H1 (cell line): ENCODE data around the gene INTS6. TPM values are rescaled to one million over a fixed set of nuclear protein-coding genes. Genes with fewer than 3 reads are reported as not detected.

Experiments used
- CTCF ChIA-PET: fragments of 300-600 bp; sonication (Branson Sonifier 250); formaldehyde crosslinking; loops from one replicate; lab custom pipeline; 2021; ENCODE audit not compliant: partially characterized antibody; lab: Charles Lee
- POLR2A ChIA-PET: fragments of 300-600 bp; sonication (Branson Sonifier 250); formaldehyde crosslinking; loops from one replicate; lab custom pipeline; 2021; ENCODE audit warnings: inconsistent platforms; ENCODE audit not compliant: partially characterized antibody; lab: Charles Lee
- DNase-seq, 2 experiments: peaks; one replicate each; pipeline versions ENCODE4 v3.0.0 to v3.0.0-alpha.2; 2010 to 2022; ENCODE audit warnings: low spot score in 2 of 2, low read depth in 1 of 2, mixed read lengths in 1 of 2
- FAIRE-seq: peaks from 2 replicates; lab custom pipeline; 2011; peaks lifted over from hg19 to GRCh38; lab: Jason Lieb, UNC
- H2AFZ ChIP-seq: 2 replicates; pipeline ENCODE4 v1.8.1; 2012; ENCODE audit warnings: low read length, inconsistent platforms
- H2AK5ac ChIP-seq: 2 replicates; pipeline ENCODE4 v1.6.1; 2013; ENCODE audit warnings: low read depth, low read length
- H2BK120ac ChIP-seq: replicated peaks from 2 replicates; pipeline ENCODE3; 2013; ENCODE audit warnings: low read depth, low read length, inconsistent platforms
- H2BK12ac ChIP-seq: 2 replicates; pipeline ENCODE4 v1.6.1; 2013; ENCODE audit warnings: low read depth, low read length
- H2BK15ac ChIP-seq: 2 replicates; pipeline ENCODE4 v1.6.1; 2013; ENCODE audit warnings: low read length
- H2BK20ac ChIP-seq: 2 replicates; pipeline ENCODE4 v1.6.1; 2013; ENCODE audit warnings: low read length
- H2BK5ac ChIP-seq: 2 replicates; pipeline ENCODE4 v1.6.1; 2013; ENCODE audit warnings: low read depth, low read length
- H3K14ac ChIP-seq: 2 replicates; pipeline ENCODE4 v1.6.1; 2013; ENCODE audit warnings: inconsistent platforms; ENCODE audit not compliant: insufficient read length
- H3K18ac ChIP-seq: 2 replicates; pipeline ENCODE4 v1.6.1; 2013; ENCODE audit warnings: low read length; ENCODE audit errors: extremely low read depth
- H3K23ac ChIP-seq: 2 replicates; pipeline ENCODE4 v1.6.1; 2013; ENCODE audit warnings: inconsistent platforms; ENCODE audit not compliant: insufficient read length
- H3K23me2 ChIP-seq: 2 replicates; pipeline ENCODE4 v1.6.1; 2013; ENCODE audit warnings: low read depth, low read length
- H3K27ac ChIP-seq: 2 replicates; pipeline ENCODE4 v1.6.1; 2011; ENCODE audit warnings: low read depth, low read length, inconsistent platforms
- H3K27me3 ChIP-seq, 4 experiments: replicated peaks in 1 of 4; 1 replicate in 1 of 4; 2 replicates in 3 of 4; pipeline versions ENCODE4 v1.6.1 to v1.8.1; 2011 to 2013; ENCODE audit warnings: low read length in 3 of 4, mild to moderate bottlenecking in 3 of 4, inconsistent platforms in 2 of 4, mixed read lengths in 2 of 4, moderate library complexity in 1 of 4; ENCODE audit not compliant: control insufficient read depth in 3 of 4, insufficient read depth in 3 of 4; ENCODE audit errors: extremely low read depth in 1 of 4
- H3K36me3 ChIP-seq, 4 experiments: 2 replicates each; pipeline versions ENCODE4 v1.6.1 to v1.8.1; 2011 to 2013; ENCODE audit warnings: mild to moderate bottlenecking in 4 of 4, low read length in 3 of 4, moderate library complexity in 2 of 4, control low read depth in 1 of 4, inconsistent platforms in 1 of 4; ENCODE audit not compliant: insufficient read depth in 4 of 4, control insufficient read depth in 2 of 4
- H3K4ac ChIP-seq: replicated peaks from 2 replicates; pipeline ENCODE3; 2013; ENCODE audit warnings: low read length, low read depth, mixed read lengths, inconsistent platforms; ENCODE audit not compliant: insufficient read length
- H3K4me1 ChIP-seq, 4 experiments: replicated peaks in 1 of 4; 1 replicate in 1 of 4; 2 replicates in 3 of 4; pipeline versions ENCODE4 v1.6.1 to v1.8.1; 2011 to 2013; ENCODE audit warnings: low read length in 3 of 4, inconsistent platforms in 2 of 4, mixed read lengths in 1 of 4; ENCODE audit not compliant: insufficient read depth in 4 of 4, control insufficient read depth in 3 of 4
- H3K4me2 ChIP-seq, 2 experiments: 2 replicates each; pipeline versions ENCODE4 v1.6.1 to v1.8.1; 2011 to 2013; ENCODE audit warnings: low read depth in 2 of 2, low read length in 2 of 2, control low read depth in 1 of 2, inconsistent platforms in 1 of 2, mild to moderate bottlenecking in 1 of 2; ENCODE audit not compliant: insufficient read depth in 1 of 2
- H3K4me3 ChIP-seq, 4 experiments: fragments of 200-600, 300-600 bp in 1 of 4; sonication (generic), shearing (Covaris generic), sonication (Bioruptor Twin) in 1 of 4; 2 replicates each; pipeline versions ENCODE4 v1.5.1 to v1.8.1; 2011 to 2016; ENCODE audit warnings: low read length in 4 of 4, low read depth in 3 of 4, control low read depth in 2 of 4, inconsistent platforms in 2 of 4, mild to moderate bottlenecking in 2 of 4, mixed read lengths in 1 of 4, moderate library complexity in 1 of 4; ENCODE audit not compliant: insufficient read depth in 2 of 4; ENCODE audit errors: extremely low read depth in 1 of 4
- H3K56ac ChIP-seq: replicated peaks from 2 replicates; pipeline ENCODE3; 2013; ENCODE audit warnings: low read depth, mild to moderate bottlenecking, mixed read lengths, low read length, inconsistent platforms; ENCODE audit not compliant: insufficient read length
- H3K79me1 ChIP-seq: 2 replicates; pipeline ENCODE4 v1.6.1; 2013; ENCODE audit warnings: low read depth, low read length, control low read depth
- H3K79me2 ChIP-seq, 2 experiments: 2 replicates each; pipeline versions ENCODE4 v1.6.1 to v1.8.1; 2012 to 2013; ENCODE audit warnings: low read length in 2 of 2, mild to moderate bottlenecking in 2 of 2, inconsistent platforms in 1 of 2; ENCODE audit not compliant: insufficient read depth in 2 of 2, control insufficient read depth in 1 of 2
- H3K9ac ChIP-seq, 4 experiments: replicated peaks in 1 of 4; 1 replicate in 1 of 4; 2 replicates in 3 of 4; pipeline versions ENCODE4 v1.6.1 to v1.8.1; 2011 to 2013; ENCODE audit warnings: low read depth in 3 of 4, low read length in 3 of 4, control low read depth in 2 of 4, mild to moderate bottlenecking in 2 of 4, moderate library complexity in 2 of 4, inconsistent platforms in 1 of 4; ENCODE audit errors: extremely low read depth in 1 of 4
- H3K9me3 ChIP-seq, 2 experiments: 2 replicates each; pipeline versions ENCODE4 v1.6.1 to v1.8.1; 2012 to 2013; ENCODE audit warnings: mild to moderate bottlenecking in 2 of 2, moderate library complexity in 2 of 2, control low read depth in 1 of 2, inconsistent platforms in 1 of 2, low read depth in 1 of 2, low read length in 1 of 2, mixed read lengths in 1 of 2; ENCODE audit not compliant: insufficient read depth in 2 of 2
- H4K20me1 ChIP-seq, 2 experiments: replicated peaks in 1 of 2; 2 replicates each; pipeline versions ENCODE3 to v1.8.1; 2011 to 2013; ENCODE audit warnings: inconsistent platforms in 2 of 2, low read length in 2 of 2, mild to moderate bottlenecking in 1 of 2; ENCODE audit not compliant: insufficient read depth in 2 of 2, control insufficient read depth in 1 of 2
- H4K5ac ChIP-seq: 2 replicates; pipeline ENCODE4 v1.6.1; 2013; ENCODE audit warnings: low read length, low read depth, mixed read lengths, inconsistent platforms; ENCODE audit not compliant: insufficient read length
- H4K8ac ChIP-seq: 2 replicates; pipeline ENCODE4 v1.8.0; 2013; ENCODE audit warnings: mild to moderate bottlenecking, moderate library complexity, low read length, inconsistent platforms; ENCODE audit not compliant: insufficient read depth; ENCODE audit errors: extremely low read depth
- H4K91ac ChIP-seq: replicated peaks from 2 replicates; pipeline ENCODE3; 2013; ENCODE audit warnings: low read length, mixed read lengths, inconsistent platforms; ENCODE audit not compliant: insufficient read length
- CBX8 ChIP-seq: fragments of 300-800, 300-1000 bp; sonication (generic); IDR thresholded peaks from 2 replicates; pipeline ENCODE4 v1.7.1; 2016; ENCODE audit warnings: low read depth, low read length, borderline replicate concordance
- GTF2F1 ChIP-seq: IDR thresholded peaks from 2 replicates; pipeline ENCODE4 v1.6.1; 2012; ENCODE audit warnings: low read depth, low read length, improper control_type of control experiment, borderline replicate concordance
- NANOG ChIP-seq: IDR thresholded peaks from 2 replicates; pipeline ENCODE4 v1.6.1; 2011; ENCODE audit warnings: low read length, low read depth, mild to moderate bottlenecking, inconsistent platforms; ENCODE audit not compliant: insufficient read depth, poor library complexity, severe bottlenecking
- RAD21 ChIP-seq, 2 experiments: IDR thresholded peaks in 1 of 2; conservative IDR thresholded peaks in 1 of 2; 2 replicates each; pipeline ENCODE4 v1.6.1; 2011; ENCODE audit warnings: low read depth in 2 of 2, low read length in 2 of 2, improper control_type of control experiment in 1 of 2, inconsistent platforms in 1 of 2, mild to moderate bottlenecking in 1 of 2, moderate library complexity in 1 of 2
- RXRA ChIP-seq: IDR thresholded peaks from 2 replicates; pipeline ENCODE4 v1.6.1; 2011; ENCODE audit warnings: low read depth, mild to moderate bottlenecking, low read length, moderate library complexity; ENCODE audit not compliant: insufficient read depth
- SIN3A ChIP-seq, 2 experiments: IDR thresholded peaks in 1 of 2; conservative IDR thresholded peaks in 1 of 2; 2 replicates each; pipeline ENCODE4 v1.6.1; 2011 to 2012; ENCODE audit warnings: low read length in 2 of 2, improper control_type of control experiment in 1 of 2, low read depth in 1 of 2, mild to moderate bottlenecking in 1 of 2
- SP1 ChIP-seq: IDR thresholded peaks from 2 replicates; pipeline ENCODE4 v1.6.1; 2011; ENCODE audit warnings: low read depth, low read length
- TCF12 ChIP-seq: IDR thresholded peaks from 2 replicates; pipeline ENCODE4 v1.6.1; 2011; ENCODE audit warnings: low read depth, mild to moderate bottlenecking, low read length
- WGBS, 2 experiments: shearing (Covaris generic) in 1 of 2; methylation state at CpG; one replicate each; pipeline versions ENCODE4 v1.1.6 to v1.1.7; 2013 to 2015; ENCODE audit warnings: low lambda C conversion rate in 2 of 2, mixed read lengths in 2 of 2, inconsistent platforms in 1 of 2, low coverage in 1 of 2, missing lambda C conversion rate in 1 of 2; ENCODE audit not compliant: insufficient replicate concordance in 2 of 2, insufficient coverage in 1 of 2, insufficient read length in 1 of 2; ENCODE audit errors: extremely low coverage in 1 of 2, missing lambda C conversion rate in 1 of 2; 5-methylcytosine and 5-hydroxymethylcytosine counted together
- polyA plus RNA-seq, 7 experiments: library from polyadenylated mRNA; depleted of rRNA in 3 of 7; stranded (reverse) in 5 of 7; unstranded in 2 of 7; fragments of >200 nt in 5 of 7; fragments of 200-250 nt in 2 of 7; gene quantifications; 1 replicate in 5 of 7; 2 replicates in 1 of 7; 4 replicates in 1 of 7; pipeline versions ENCODE4 v1.2.1 to v1.2.3, GENCODE V29; 2011 to 2013; ENCODE audit warnings: missing spikeins in 2 of 7, mixed read lengths in 2 of 7
- total RNA-seq: library from RNA; stranded (reverse); fragmentation: NEBNext Ultra II Directional; extraction: Animal tissue kit (Norgen Biotek cat#: 25700); gene quantifications from 2 replicates; pipeline ENCODE4 v1.2.1, GENCODE V29; 2021
- TF ChIP-seq, protein P1 (sequence below), 3 experiments: IDR thresholded peaks; 1 replicate in 2 of 3; 2 replicates in 1 of 3; pipeline versions ENCODE4 v1.5.1 to v1.6.1; 2011; ENCODE audit warnings: low read length in 3 of 3, mild to moderate bottlenecking in 3 of 3, inconsistent platforms in 2 of 3, low read depth in 1 of 3, moderate library complexity in 1 of 3; ENCODE audit not compliant: insufficient read depth in 1 of 3; ENCODE audit errors: control extremely low read depth in 1 of 3

INTS6 gene
- total and polyA plus RNA-seq, 2 of the 8 experiments (the other 6 are each of a cell fraction or from before 2014, with no cell fraction given) = 12.6 to 42.8 TPM

DNA sequence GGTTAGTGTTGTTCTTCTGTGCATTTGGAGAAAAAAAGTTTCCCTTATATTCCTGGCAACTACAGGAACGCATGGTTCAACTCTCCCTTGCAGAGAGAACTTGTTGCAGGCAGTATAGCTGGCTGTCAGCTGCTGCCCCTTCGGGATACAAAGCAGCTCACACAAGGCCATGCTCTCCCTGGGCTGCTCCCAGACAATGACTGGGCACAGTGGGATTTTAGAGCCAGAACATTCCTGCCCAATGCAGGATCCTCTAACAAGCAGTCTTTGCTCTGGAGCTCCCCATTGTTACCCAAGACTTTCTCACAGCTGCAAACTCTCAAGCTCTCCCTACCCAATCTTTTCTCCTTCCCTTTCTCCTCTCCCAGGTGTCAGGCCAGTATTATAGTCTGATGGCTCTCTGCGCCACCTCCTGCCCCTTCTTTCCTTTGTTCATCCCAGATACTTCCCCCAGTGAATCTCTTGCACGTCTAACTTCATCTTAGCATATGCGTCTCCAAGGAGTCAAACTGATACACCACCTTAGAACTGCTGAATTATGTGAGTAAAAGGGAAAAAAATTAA is 140.8 kb downstream of the INTS6 start:
- Histone ChIP-seq H3K18ac (no peak overlapping the region), H2BK20ac (peak overlapping the region; percentile 87), H2BK15ac (peak overlapping the region; percentile 25), H3K4me1 (peaks cover 4 to 19% (median 6%) of the 10 kb centered on the region in 4 experiments; a peak in 4 of 7 replicates), H3K79me2 (no peaks in the 10 kb centered on the region), H3K23ac (no peak overlapping the region), H4K20me1 (no peaks in the 10 kb centered on the region), H4K91ac (peak overlapping the region; percentile 88), H3K79me1 (no peaks in the 10 kb centered on the region), H3K56ac (no peak overlapping the region), H3K14ac (no peak overlapping the region), H3K4me2 (no peak overlapping the region), H2BK5ac (peak overlapping the region; percentile 32; the same call in 1 of the 2 replicates), H2AK5ac (peak overlapping the region; percentile 44; the same call in 1 of the 2 replicates), H3K9me3 (peaks cover 0 to 3% of the 10 kb centered on the region in 2 experiments; a peak in 1 of 4 replicates), H3K27me3 (no peaks in the 10 kb centered on the region), H3K4ac (no peak overlapping the region), H3K9ac (no peak overlapping the region), H2BK12ac (peak overlapping the region; percentile 82; the same call in 1 of the 2 replicates), H2BK120ac (peak overlapping the region; percentile 29), H4K8ac (no peak overlapping the region), H4K5ac (peak overlapping the region; percentile 4), H3K4me3 (no peak overlapping the region), H3K23me2 (no peaks in the 10 kb centered on the region; the same call in 1 of the 2 replicates), H3K36me3 (no peaks in the 10 kb centered on the region), H3K27ac (no peak overlapping the region), H2AFZ (no peak overlapping the region)
- 89% methylated on average over 5 of the region's 5 CpGs; no CpG with 5 or more reads in 1 of the 2 experiments for WGBS, 2 experiments
- POLR2A ChIA-PET = interaction anchor here (0.8 to 2.1 kb wide), 4 partner anchors 9 to 131 kb away, joined by 3 to 7 read pairs (median 4); no protein-coding TSS in a partner anchor
- CTCF ChIA-PET = interaction anchor here (0.6 to 5.0 kb wide), 6 partner anchors 10 to 187 kb away, joined by 3 to 23 read pairs (median 4); no protein-coding TSS in a partner anchor
- DNase-seq (no peak), FAIRE-seq (peak; percentile 75)
- TF ChIP-seq, protein P1, sequence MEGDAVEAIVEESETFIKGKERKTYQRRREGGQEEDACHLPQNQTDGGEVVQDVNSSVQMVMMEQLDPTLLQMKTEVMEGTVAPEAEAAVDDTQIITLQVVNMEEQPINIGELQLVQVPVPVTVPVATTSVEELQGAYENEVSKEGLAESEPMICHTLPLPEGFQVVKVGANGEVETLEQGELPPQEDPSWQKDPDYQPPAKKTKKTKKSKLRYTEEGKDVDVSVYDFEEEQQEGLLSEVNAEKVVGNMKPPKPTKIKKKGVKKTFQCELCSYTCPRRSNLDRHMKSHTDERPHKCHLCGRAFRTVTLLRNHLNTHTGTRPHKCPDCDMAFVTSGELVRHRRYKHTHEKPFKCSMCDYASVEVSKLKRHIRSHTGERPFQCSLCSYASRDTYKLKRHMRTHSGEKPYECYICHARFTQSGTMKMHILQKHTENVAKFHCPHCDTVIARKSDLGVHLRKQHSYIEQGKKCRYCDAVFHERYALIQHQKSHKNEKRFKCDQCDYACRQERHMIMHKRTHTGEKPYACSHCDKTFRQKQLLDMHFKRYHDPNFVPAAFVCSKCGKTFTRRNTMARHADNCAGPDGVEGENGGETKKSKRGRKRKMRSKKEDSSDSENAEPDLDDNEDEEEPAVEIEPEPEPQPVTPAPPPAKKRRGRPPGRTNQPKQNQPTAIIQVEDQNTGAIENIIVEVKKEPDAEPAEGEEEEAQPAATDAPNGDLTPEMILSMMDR (IDR thresholded peaks at IDR 0.05; ENCODE audit: control extremely low read depth in 1 of 3, insufficient read depth in 1 of 3, low read depth in 1 of 3, low read length in 3 of 3) = no peak
- no peak for TF ChIP-seq GTF2F1
- TF ChIP-seq RAD21 (IDR thresholded peaks at IDR 0.05 in 1 of 2, conservative IDR thresholded peaks at IDR 0.05 in 1 of 2; ENCODE audit: low read depth in 2 of 2, low read length in 2 of 2) = no peak
- TF ChIP-seq NANOG = no peak
- peak; percentile 63; the same call in 1 of the 2 replicates for TF ChIP-seq TCF12
- TF ChIP-seq RXRA = no peak
- TF ChIP-seq SIN3A (conservative IDR thresholded peaks at IDR 0.05 in 1 of 2, IDR thresholded peaks at IDR 0.05 in 1 of 2; ENCODE audit: low read depth in 1 of 2, low read length in 2 of 2) = no peak
- TF ChIP-seq CBX8 = no peak
- TF ChIP-seq SP1 = no peak
